ENCODE results near the gene ANKRD37.

ANKRD37 gene

GRCh38 chr4:185396724-185397385 lies at the start of gene ANKRD37:
TSS of gene ANKRD37 (plus strand) at chr4:185396841. CDS start at chr4:185396924, 83 bp downstream.
- TF ChIP-seq CTCF (conservative IDR thresholded peaks at IDR 0.05; ENCODE audit: low read length), result no peak
- TF ChIP-seq EZH2phosphoT487 (IDR thresholded peaks at IDR 0.05; ENCODE audit: borderline replicate concordance), result no peak
- peaks cover 41% of the 10 kb centered on the region for H3K4me1 ChIP-seq (ENCODE audit: insufficient read depth, low read length, poor library complexity, severe bottlenecking)
- peak within 1 kb of the TSS; percentile 90 for H3K4me2 ChIP-seq (ENCODE audit: low read depth, low read length, poor library complexity, severe bottlenecking)
- H3K9ac ChIP-seq (ENCODE audit: low read depth, low read length, poor library complexity, severe bottlenecking), result peak within 1 kb of the TSS; percentile 88
- H3K9me3 ChIP-seq (ENCODE audit: insufficient read depth, low read depth, low read length), result no peaks in the 10 kb centered on the region
- H3K4me3 ChIP-seq (ENCODE audit: low read length, poor library complexity, severe bottlenecking), result peak within 1 kb of the TSS; percentile 78
- no peaks in the 10 kb centered on the region for H3K9me2 ChIP-seq (replicated peaks; ENCODE audit: low read depth, low read length)
- H2AFZ ChIP-seq (ENCODE audit: low read length), result peak within 1 kb of the TSS; percentile 92
- H3K27me3 ChIP-seq (ENCODE audit: insufficient read depth, low read length, poor library complexity, severe bottlenecking), result no peaks in the 10 kb centered on the region
- H4K20me1 ChIP-seq (ENCODE audit: insufficient read depth, low read length, poor library complexity, severe bottlenecking), result peaks cover 6% of the 10 kb centered on the region
- peaks cover 2% of the 10 kb centered on the region; the same call in 1 of the 2 replicates for H3F3A ChIP-seq (ENCODE audit: low read depth)
- peaks cover 3% of the 10 kb centered on the region; the same call in 1 of the 2 replicates for H3K36me3 ChIP-seq (ENCODE audit: insufficient read depth, low read length)
- H3K79me2 ChIP-seq (ENCODE audit: insufficient read depth, low read length), result peaks cover 38% of the 10 kb centered on the region

GRCh38 chr4:185346975-185347601 lies 49.6 kb upstream of the ANKRD37 start:
- no peaks in the 10 kb centered on the region for H3K9me2 ChIP-seq (replicated peaks; ENCODE audit: low read depth, low read length)
- no peak overlapping the region for H3K4me3 ChIP-seq (ENCODE audit: low read length, poor library complexity, severe bottlenecking)
- H3K9me3 ChIP-seq (ENCODE audit: insufficient read depth, low read depth, low read length), result no peaks in the 10 kb centered on the region
- H3K4me1 ChIP-seq (ENCODE audit: insufficient read depth, low read length, poor library complexity, severe bottlenecking), result peaks cover 7% of the 10 kb centered on the region
- no peaks in the 10 kb centered on the region for H4K20me1 ChIP-seq (ENCODE audit: insufficient read depth, low read length, poor library complexity, severe bottlenecking)
- no peak overlapping the region for H3K4me2 ChIP-seq (ENCODE audit: low read depth, low read length, poor library complexity, severe bottlenecking)
- no peaks in the 10 kb centered on the region for H3K36me3 ChIP-seq (ENCODE audit: insufficient read depth, low read length)
- no peaks in the 10 kb centered on the region for H3K27me3 ChIP-seq (ENCODE audit: insufficient read depth, low read length, poor library complexity, severe bottlenecking)
- H3K9ac ChIP-seq (ENCODE audit: low read depth, low read length, poor library complexity, severe bottlenecking), result no peak overlapping the region
- H2AFZ ChIP-seq (ENCODE audit: low read length), result no peak overlapping the region
- H3F3A ChIP-seq (ENCODE audit: low read depth), result no peaks in the 10 kb centered on the region
- H3K79me2 ChIP-seq (ENCODE audit: insufficient read depth, low read length), result no peaks in the 10 kb centered on the region
- no peak for TF ChIP-seq CTCF (conservative IDR thresholded peaks at IDR 0.05; ENCODE audit: low read length)
- no peak for TF ChIP-seq EZH2phosphoT487 (IDR thresholded peaks at IDR 0.05; ENCODE audit: borderline replicate concordance)

GRCh38 chr4:185351691-185352090 lies 45.0 kb upstream of the ANKRD37 start:
- Histone ChIP-seq H2AFZ (ENCODE audit: low read length) (no peak overlapping the region), H3K4me1 (ENCODE audit: insufficient read depth, low read length, poor library complexity, severe bottlenecking) (no peaks in the 10 kb centered on the region), H3K9ac (ENCODE audit: low read depth, low read length, poor library complexity, severe bottlenecking) (no peak overlapping the region), H3K9me3 (ENCODE audit: insufficient read depth, low read depth, low read length) (no peaks in the 10 kb centered on the region), H3F3A (ENCODE audit: low read depth) (no peaks in the 10 kb centered on the region), H3K4me2 (ENCODE audit: low read depth, low read length, poor library complexity, severe bottlenecking) (no peak overlapping the region), H3K36me3 (ENCODE audit: insufficient read depth, low read length) (no peaks in the 10 kb centered on the region), H3K79me2 (ENCODE audit: insufficient read depth, low read length) (no peaks in the 10 kb centered on the region), H3K9me2 (replicated peaks; ENCODE audit: low read depth, low read length) (no peaks in the 10 kb centered on the region), H4K20me1 (ENCODE audit: insufficient read depth, low read length, poor library complexity, severe bottlenecking) (no peaks in the 10 kb centered on the region), H3K4me3 (ENCODE audit: low read length, poor library complexity, severe bottlenecking) (no peak overlapping the region), H3K27me3 (ENCODE audit: insufficient read depth, low read length, poor library complexity, severe bottlenecking) (no peaks in the 10 kb centered on the region)
- TF ChIP-seq CTCF (conservative IDR thresholded peaks at IDR 0.05; ENCODE audit: low read length), result no peak
- TF ChIP-seq EZH2phosphoT487 (IDR thresholded peaks at IDR 0.05; ENCODE audit: borderline replicate concordance), result no peak

Data from Loucy (cell line).